BE2C (cell line): Measurements from ENCODE around the gene SLC51B.
A peak's percentile ranks its signal among the peaks of the same experiment; 100 is the strongest.

ENCODE experiments used
- DNase-seq: peaks from one replicate; pipeline ENCODE4 v3.0.0-alpha.2; 2020
- H3K27me3 ChIP-seq: fragments of 250-450 bp; sonication (Bioruptor Pico); 2 replicates; pipeline ENCODE4 v1.5.1; 2020; ENCODE audit warnings: mild to moderate bottlenecking
- H3K36me3 ChIP-seq: fragments of 250-450 bp; sonication (Bioruptor Pico); 2 replicates; pipeline ENCODE4 v1.5.1; 2020; ENCODE audit warnings: mild to moderate bottlenecking
- H3K4me1 ChIP-seq: fragments of 250-450 bp; sonication (Bioruptor Pico); 2 replicates; pipeline ENCODE4 v1.5.1; 2020
- H3K4me3 ChIP-seq: 2 replicates; pipeline ENCODE4 v1.5.1; 2011; ENCODE audit warnings: low read depth, low read length
- H3K9me3 ChIP-seq: fragments of 250-450 bp; sonication (Bioruptor Pico); 2 replicates; pipeline ENCODE4 v1.5.1; 2020
- TF ChIP-seq, protein P1 (sequence below): IDR thresholded peaks from 2 replicates; pipeline ENCODE4 v1.5.1; 2012; ENCODE audit warnings: mild to moderate bottlenecking, low read depth, low read length

Gene SLC51B

DNA sequence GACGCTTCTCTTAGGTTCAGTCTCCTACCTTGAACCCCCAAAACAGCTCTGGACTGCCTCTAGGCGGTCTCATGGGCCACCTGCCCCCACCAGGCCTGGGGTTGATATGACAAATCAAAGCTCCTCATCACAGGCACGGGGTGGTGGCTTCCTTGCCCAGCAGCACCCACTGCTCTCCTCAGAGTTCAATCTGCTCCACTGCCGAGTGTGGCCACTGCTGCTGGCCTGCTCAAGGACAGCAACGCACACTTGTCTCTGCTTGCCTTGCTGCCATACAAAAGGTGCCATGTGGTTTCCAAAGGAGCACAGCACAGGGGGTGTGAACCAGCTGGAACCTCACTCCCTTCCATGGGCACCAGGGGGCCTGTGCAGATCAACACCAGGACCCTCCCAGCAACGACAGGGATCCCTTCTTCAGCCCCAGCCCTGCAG lies 41.5 kb downstream of the SLC51B start:
- TF ChIP-seq, protein P1, sequence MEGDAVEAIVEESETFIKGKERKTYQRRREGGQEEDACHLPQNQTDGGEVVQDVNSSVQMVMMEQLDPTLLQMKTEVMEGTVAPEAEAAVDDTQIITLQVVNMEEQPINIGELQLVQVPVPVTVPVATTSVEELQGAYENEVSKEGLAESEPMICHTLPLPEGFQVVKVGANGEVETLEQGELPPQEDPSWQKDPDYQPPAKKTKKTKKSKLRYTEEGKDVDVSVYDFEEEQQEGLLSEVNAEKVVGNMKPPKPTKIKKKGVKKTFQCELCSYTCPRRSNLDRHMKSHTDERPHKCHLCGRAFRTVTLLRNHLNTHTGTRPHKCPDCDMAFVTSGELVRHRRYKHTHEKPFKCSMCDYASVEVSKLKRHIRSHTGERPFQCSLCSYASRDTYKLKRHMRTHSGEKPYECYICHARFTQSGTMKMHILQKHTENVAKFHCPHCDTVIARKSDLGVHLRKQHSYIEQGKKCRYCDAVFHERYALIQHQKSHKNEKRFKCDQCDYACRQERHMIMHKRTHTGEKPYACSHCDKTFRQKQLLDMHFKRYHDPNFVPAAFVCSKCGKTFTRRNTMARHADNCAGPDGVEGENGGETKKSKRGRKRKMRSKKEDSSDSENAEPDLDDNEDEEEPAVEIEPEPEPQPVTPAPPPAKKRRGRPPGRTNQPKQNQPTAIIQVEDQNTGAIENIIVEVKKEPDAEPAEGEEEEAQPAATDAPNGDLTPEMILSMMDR, result peak; percentile 33; the same call in 1 of the 2 replicates
- no peaks in the 10 kb centered on the region for H3K27me3 ChIP-seq
- no peaks in the 10 kb centered on the region for H3K36me3 ChIP-seq
- no peak overlapping the region for H3K4me3 ChIP-seq
- peak; percentile 55 for DNase-seq
- peaks cover 4% of the 10 kb centered on the region for H3K4me1 ChIP-seq
- H3K9me3 ChIP-seq, result no peaks in the 10 kb centered on the region

DNA sequence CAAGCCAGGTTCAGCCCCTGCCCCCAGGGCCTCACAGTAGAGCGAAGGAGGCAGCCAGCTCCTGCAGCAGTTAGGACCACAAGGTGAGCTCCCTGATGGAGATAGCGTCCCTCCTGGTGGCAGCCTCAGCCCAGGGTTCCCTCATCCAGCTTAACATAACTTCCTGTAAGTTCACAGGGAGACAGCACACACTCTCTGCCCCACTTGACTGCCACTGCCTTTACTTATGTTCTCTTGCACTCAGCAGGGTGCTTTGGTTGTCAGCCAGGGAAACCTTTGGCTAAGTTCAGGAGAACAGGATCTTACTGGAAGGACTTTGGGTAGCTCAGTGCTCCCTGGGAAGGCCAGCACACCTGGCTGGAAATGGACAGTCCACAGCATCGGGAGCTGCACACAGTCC lies 42.2 kb downstream of the SLC51B start:
- H3K9me3 ChIP-seq, result no peaks in the 10 kb centered on the region
- H3K36me3 ChIP-seq, result no peaks in the 10 kb centered on the region
- TF ChIP-seq, protein P1, result no peak
- no peak for DNase-seq
- H3K4me3 ChIP-seq, result no peak overlapping the region
- H3K4me1 ChIP-seq, result peaks cover 2% of the 10 kb centered on the region
- no peaks in the 10 kb centered on the region for H3K27me3 ChIP-seq

DNA sequence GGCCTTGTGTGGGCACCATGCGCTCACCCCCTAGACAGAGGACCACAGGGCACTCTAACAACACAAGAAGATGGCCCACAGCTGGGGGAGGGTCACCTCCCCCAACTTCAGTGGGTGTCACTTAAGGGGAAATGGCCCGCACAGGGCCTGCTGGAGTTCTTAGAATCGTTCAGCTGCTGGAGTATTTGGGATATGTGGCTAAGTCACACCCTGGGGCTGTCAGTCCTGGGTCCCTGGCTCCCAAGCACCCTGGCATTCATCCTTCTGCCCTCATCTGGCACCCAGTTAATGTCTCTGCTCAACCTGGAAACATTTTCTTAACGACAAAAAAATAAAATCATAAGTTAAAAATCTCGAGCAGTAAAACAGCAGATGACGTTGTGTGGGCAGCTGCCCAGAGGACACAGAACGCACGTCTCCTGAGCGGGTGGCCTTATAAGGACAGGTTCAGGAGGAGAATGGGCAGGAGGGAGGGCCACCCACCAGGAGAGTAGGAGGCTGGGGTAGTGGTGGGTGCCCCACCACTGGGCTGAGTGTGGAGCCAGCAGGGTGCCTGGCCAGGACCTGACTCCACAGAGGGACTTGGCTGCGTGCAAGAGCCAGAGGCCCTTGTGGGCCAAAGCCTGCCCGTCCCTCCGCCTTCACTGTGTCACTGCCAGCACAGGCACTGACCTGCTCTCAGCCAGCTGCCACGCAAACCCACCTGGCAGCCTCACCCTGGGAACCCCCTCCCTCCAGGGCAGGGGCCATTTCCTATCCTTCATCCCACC lies 42.9 kb downstream of the SLC51B start:
- H3K4me3 ChIP-seq, result no peak overlapping the region
- TF ChIP-seq, protein P1, result no peak
- no peaks in the 10 kb centered on the region for H3K27me3 ChIP-seq
- no peaks in the 10 kb centered on the region for H3K4me1 ChIP-seq
- H3K9me3 ChIP-seq, result no peaks in the 10 kb centered on the region
- DNase-seq, result no peak
- H3K36me3 ChIP-seq, result no peaks in the 10 kb centered on the region

DNA sequence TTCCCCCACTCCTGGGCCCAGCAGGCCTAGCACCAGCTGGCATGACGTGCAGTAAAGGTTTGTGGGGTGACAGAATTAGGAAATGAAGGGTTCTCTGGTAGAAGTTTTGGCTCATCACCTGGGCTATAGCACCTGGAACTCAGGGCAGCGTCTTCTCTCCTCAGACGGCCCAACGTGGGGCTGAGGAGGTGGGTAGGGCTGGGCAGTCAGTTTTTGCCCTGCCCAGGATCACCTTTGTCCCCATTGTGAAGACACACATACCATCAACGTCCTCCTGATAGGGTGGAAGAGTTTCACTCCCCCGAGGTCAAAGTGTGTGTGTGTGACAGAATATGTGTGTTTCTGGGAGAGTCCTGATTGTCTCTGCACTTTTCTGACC lies 43.4 kb downstream of the SLC51B start:
- no peak for DNase-seq
- Histone ChIP-seq H3K9me3 (no peaks in the 10 kb centered on the region), H3K36me3 (no peaks in the 10 kb centered on the region), H3K27me3 (no peaks in the 10 kb centered on the region), H3K4me3 (no peak overlapping the region), H3K4me1 (no peaks in the 10 kb centered on the region)
- TF ChIP-seq, protein P1, result no peak

DNA sequence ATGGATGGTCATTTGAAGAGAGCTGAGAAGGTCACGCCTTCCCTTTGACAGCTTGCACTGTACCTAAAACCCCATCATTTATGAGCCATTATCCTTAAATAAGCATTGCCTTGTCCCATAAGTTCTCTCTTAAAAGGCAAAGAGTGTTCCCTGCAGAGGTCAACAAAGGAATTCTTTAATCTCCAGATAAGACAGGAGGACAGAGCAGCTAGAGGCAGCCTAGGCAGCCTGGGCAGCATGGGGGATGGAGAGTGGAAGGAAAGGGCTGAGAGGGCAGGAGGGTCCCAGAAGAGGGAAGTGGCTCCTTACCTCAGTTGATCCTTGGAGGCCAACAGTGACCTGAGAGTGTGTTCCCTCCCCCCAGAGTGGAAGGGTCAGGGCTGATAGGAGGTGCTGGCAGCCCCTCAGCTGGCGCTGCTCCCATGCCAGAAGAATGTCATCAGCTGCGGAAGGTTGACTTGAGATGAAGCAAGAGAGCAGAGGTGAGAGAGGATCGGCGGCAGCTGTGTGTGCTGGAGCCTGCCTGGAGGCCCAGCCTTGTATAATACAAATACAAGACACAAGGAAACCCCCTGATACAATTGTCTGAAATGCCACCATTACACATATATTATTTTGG lies 44.1 kb downstream of the SLC51B start:
- DNase-seq, result no peak
- Histone ChIP-seq H3K4me3 (no peak overlapping the region), H3K27me3 (no peaks in the 10 kb centered on the region), H3K36me3 (no peaks in the 10 kb centered on the region), H3K9me3 (no peaks in the 10 kb centered on the region), H3K4me1 (0 out of 2 replicates have a peak, but pooled peaks cover under 1% of the 10 kb centered on the region)
- TF ChIP-seq, protein P1, result no peak
